Activated gamma-delta T cell treated with Interleukin-2 at 50 U/mL for 16 hours (primary cell): Measurements from ENCODE around the gene GUCD1.
"Not testable (repeated sequence)": the region's sequence is repeated elsewhere in the genome, so short reads cannot be mapped to it uniquely, and the experiment has no call there.

ENCODE experiments used
- DNase-seq: peaks from one replicate; pipeline ENCODE4 v3.0.0-alpha.2; 2020

Gene GUCD1

GRCh38 chr22:24563246-24563645, 8.3 kb upstream of the GUCD1 start:
- no peak for DNase-seq

GRCh38 chr22:24559471-24559870, 4.5 kb upstream of the GUCD1 start:
- DNase-seq, result no peak

GRCh38 chr22:24555165-24556039, 464 bp upstream of the GUCD1 start, which contains the start of gene SNRPD3:
SNRPD3 (plus strand) TSS chr22:24555999; CDS start chr22:24557675, 1,676 bp downstream.
- peak; percentile 100 for DNase-seq

- DNase-seq, result no peak
Measured at GRCh38 chr22:24553597-24554312, 1.2 kb downstream of the GUCD1 start.

- not testable (repeated sequence) for DNase-seq
Measured at GRCh38 chr22:24552503-24553286, 2.2 kb downstream of the GUCD1 start.

- DNase-seq, result no peak
Measured at GRCh38 chr22:24550902-24551435, 4.0 kb downstream of the GUCD1 start.

GRCh38 chr22:24550028-24550901, 4.7 kb downstream of the GUCD1 start:
- no peak for DNase-seq

- no peak for DNase-seq
Measured at GRCh38 chr22:24548812-24549211, 6.1 kb downstream of the GUCD1 start.

GRCh38 chr22:24543679-24544243, 11.2 kb downstream of the GUCD1 start:
- DNase-seq, result no peak

- DNase-seq, result no peak
Measured at GRCh38 chr22:24543185-24543601, 11.7 kb downstream of the GUCD1 start.

- no peak for DNase-seq
Measured at GRCh38 chr22:24542641-24543040, 12.3 kb downstream of the GUCD1 start.

GRCh38 chr22:24541681-24542515, 13.0 kb downstream of the GUCD1 start:
- DNase-seq, result no peak

- no peak for DNase-seq
Measured at GRCh38 chr22:24540470-24540869, 14.5 kb downstream of the GUCD1 start.

GRCh38 chr22:24536089-24536488, 18.8 kb downstream of the GUCD1 start:
- no peak for DNase-seq

- DNase-seq, result no peak
Measured at GRCh38 chr22:24535348-24535747, 19.6 kb downstream of the GUCD1 start.

GRCh38 chr22:24532075-24532474, 22.9 kb downstream of the GUCD1 start:
- no peak for DNase-seq

- DNase-seq, result not testable (repeated sequence)
Measured at GRCh38 chr22:24530968-24531367, 24.0 kb downstream of the GUCD1 start.

GRCh38 chr22:24529898-24530297, 25.0 kb downstream of the GUCD1 start:
- no peak for DNase-seq

GRCh38 chr22:24526191-24526590, 28.7 kb downstream of the GUCD1 start:
- DNase-seq, result no peak

GRCh38 chr22:24525416-24526037, 29.4 kb downstream of the GUCD1 start:
- peak; percentile 73 for DNase-seq
